NCI-H2227 (cell line): Measurements from ENCODE around the gene GRIN2A.

Experiments
- DNase-seq: peaks from one replicate; lab custom pipeline; 2025; ENCODE audit not compliant: unreplicated experiment; lab: John Stamatoyannopoulos, UW

The GRIN2A gene

DNA sequence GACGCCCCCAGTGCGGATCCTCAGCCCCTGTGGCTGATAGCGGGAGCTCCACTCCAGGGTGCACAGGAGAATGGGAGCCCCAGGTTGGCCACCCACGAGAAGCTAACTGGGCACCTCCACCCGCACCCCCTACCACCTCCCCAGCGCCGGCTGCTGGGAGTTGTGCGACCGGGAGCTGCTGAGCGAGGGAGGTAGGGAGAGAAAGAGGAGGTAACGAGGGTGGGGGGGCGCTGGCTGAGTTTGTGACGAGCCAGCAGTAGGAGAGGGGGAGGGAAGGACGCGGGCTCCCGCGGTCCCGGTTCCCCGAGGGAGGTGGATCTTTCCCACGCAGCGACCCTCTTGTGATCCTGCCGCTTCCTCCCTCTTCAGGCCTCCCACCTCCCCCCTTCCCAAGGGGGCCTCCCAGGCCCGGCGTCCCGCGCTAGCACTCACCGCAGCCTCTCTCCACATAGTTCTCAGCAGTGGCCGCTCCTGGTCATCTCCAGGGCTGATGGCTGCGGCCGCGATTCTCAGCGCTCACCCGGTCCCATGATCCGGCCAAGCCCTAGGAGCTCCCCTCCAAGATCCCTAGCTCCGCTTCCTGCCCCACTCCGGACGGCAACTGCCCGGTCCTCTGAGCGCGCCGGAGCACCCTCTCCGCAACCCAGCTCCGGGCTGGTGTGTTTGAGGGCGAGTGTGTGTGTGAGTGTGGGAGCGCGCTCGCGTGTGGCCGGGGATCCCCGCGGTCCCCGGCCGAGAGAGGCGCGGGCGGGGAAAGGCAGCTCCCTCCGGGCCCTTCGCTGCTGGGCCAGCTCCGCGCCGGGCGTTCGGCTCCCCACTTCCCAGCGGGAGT lies at the start of gene GRIN2A:
GRIN2A (minus strand) TSS at position 207 of the 832 bp plus-strand sequence. CDS start 2,017 bp downstream, outside the sequence.
- no peak for DNase-seq

DNA sequence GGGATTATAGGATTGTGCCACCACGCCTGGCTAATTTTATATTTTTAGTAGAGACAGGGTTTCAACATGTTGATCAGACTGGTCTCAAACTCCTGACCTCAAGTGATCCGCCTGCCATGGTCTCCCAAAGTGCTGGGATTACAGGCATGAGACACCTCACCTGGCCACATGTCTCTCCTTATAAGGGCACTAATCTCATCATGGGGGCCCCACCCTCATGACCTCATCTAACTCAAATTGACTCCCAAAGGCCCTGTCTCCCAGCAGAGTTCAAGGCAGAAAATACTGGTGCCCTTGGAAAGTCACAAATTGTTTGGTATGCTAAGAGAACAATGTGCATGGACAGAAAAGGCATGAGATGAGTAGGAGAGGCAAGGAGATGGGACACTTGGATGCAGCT lies 49.3 kb upstream of the GRIN2A start:
- no peak for DNase-seq

GRCh38 chr16:10228779-10229178 lies 46.6 kb upstream of the GRIN2A start:
- no peak for DNase-seq

DNA sequence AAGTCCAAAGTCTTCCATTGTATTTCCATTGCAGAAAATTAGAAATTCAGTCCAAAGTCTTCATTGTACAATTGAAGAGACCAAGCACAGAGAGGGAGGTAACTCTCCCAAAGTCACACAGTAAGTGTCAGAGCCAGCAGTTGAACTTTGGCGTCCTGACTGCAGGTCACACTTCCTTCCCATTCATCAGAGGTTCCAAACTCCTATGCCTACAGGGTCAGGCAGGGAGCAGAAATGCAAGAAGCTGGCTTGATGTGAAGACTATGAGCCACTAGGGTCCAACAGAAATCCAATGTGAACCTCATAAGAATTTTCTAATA lies 44.7 kb upstream of the GRIN2A start:
- no peak for DNase-seq

- DNase-seq: no peak
Observed at GRCh38 chr16:10226141-10226986, 44.1 kb upstream of the GRIN2A start.

- no peak for DNase-seq
Observed at GRCh38 chr16:10225653-10226052, 43.4 kb upstream of the GRIN2A start.

GRCh38 chr16:10224850-10225249 lies 42.6 kb upstream of the GRIN2A start:
- DNase-seq: no peak

- no peak for DNase-seq
Observed at GRCh38 chr16:10220942-10221341, 38.7 kb upstream of the GRIN2A start.

GRCh38 chr16:10219742-10220141 lies 37.5 kb upstream of the GRIN2A start:
- DNase-seq: no peak

DNA sequence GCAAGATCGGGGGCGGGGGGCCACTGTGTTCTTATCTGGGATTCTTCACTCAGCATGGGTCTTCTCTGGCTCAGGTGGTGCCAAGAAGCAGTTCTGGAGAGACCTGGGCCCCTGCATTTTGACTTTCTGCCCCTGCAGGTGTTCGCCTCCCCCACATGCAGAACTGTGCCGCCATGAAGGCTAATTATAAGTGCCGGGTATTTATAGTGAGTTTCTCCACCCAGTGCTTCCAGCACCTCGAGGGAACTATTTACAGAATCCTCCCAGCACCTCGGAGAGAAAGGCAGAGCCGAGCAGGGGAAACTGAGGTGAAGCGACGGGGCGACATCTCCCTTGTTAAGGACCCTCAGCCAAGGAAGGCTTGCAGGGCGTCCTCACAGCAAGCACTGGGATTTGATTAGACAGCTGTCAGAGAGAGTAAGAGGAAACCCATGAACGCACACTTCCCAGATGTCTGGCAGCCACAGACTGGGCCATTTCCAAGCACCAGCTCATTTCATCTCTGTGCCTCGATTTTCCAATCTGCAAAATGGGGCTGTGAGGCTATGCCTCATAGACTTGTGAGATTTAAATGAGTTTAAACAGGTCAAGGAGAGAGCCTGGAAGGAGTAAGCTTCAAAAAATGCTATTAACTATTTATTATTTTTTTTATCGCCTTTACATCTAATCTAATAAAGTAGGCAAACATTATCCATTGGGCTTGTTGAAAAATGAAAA lies 36.4 kb upstream of the GRIN2A start:
- DNase-seq: no peak

DNA sequence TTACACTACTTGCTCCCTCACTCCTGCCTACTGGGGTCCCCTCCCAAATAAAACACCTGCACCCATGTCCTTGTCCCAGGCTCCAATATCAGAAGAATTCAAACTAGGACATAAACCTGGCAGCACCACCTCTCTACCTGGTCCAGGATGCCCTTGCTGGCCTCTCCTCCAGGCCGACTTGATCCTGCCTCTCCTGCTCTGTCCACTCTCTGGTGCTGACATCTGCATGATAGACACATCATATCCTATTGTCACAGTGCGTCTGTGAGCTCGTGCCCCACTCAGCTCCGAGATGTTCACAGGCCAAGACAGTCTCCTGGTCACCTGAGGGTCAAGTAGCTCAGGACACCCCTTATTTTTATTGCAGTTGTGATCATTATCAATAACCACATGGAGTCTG lies 31.5 kb upstream of the GRIN2A start:
- DNase-seq: no peak

GRCh38 chr16:10210944-10211343 lies 28.7 kb upstream of the GRIN2A start:
- DNase-seq: no peak

- no peak for DNase-seq
Observed at GRCh38 chr16:10206865-10207264, 24.6 kb upstream of the GRIN2A start.

DNA sequence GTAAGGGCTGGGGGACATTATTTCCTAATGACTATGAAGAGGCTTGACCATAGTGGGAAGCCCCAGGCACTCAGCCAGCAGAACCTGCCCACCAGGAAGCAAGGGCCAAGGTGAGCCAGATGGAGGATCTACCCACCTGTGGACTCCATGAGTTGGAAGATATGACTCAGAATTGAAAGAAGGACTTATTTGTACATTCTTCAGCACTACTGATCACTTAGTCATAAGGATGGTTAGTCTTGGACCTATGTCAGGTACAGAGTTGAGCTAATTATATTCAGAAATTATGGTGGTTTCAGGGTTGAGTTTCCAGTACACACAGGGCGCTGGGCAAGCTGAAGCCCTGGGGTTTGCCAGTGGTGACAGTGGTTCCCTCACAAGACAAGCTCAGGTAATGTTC lies 24.0 kb upstream of the GRIN2A start:
- DNase-seq: no peak

DNA sequence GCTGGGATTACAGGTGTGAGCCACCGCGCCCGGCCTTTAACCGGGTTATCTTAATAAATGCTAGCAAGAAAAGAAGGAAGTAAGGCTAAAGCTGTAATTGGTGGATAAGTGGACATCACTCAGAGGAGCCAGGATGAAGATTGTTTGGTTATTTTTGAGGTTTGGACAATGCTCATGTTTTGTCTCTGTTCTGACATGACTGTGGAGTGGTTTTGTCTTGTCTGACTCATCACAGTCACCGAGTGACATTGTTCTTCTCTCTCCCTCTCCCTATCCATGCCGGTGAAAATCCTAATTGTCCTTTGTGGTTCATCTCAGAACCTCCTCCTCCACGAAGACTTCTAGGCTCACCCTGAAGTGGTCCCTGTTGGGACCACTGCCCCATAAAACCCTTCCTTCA lies 23.5 kb upstream of the GRIN2A start:
- DNase-seq: no peak

DNA sequence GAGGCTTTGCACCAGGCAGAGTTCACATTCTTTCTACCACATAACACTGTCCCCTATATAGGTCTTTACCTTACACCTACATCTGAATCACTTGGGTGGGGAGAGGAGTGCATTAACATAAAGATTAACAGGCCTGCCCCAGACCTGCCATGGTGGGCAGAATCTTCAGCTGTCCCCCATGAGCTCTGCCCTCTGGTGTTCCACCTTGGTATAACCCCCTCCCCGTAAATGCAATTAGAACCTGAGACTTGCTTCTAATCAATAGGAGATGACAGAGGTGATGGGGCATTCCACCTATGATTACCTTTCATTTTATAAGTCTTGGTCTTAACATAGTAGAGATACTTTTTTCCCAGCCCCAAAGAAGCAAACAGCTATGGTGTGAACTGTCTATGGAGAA lies 20.4 kb upstream of the GRIN2A start:
- DNase-seq: no peak

DNA sequence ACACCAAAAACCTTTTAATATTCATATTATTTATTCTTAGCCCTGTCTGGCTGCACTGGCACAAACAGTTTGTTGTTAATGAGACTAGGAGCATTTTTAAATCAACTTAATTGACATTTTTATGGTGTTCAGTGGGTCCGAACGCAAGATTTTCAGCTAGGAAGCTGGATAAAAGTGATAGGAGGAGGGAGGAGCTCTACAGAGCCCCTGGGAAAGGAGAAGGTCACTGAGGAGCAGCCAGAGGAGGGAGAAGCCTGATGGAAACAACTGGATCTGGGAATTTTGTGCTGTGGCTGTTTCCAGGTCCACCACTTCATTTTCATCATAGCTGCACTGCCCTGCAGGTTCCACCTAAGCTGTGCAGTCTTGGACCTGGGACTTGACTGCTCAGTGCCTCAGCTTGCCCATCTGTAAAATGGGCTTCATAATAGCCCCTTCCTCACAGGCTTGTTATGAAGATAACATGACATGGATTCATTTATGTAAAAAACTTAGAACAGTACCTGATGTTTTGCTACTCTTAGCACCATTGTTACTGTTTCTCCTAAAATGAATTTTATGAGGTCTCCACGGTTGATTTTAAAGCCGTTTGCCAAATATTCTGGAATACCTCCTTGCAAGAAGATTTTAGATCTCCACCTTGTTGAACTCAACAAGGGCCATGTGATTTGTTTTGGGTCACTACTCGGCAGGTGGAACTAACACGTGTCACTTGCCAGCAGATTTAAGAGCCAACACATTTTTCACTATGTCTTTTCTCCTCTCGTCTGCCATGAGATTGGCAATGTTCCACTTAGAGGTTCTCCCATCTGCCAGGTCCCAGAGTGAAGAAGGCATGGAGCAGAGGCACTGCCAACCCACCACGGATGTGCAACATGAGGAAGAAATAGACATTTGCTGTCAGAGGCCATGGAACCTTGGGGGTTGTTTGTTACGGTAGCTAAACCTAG lies 18.7 kb upstream of the GRIN2A start:
- no peak for DNase-seq

- DNase-seq: no peak
Observed at GRCh38 chr16:10196999-10197398, 14.8 kb upstream of the GRIN2A start.

- no peak for DNase-seq
Observed at GRCh38 chr16:10191096-10191495, 8.9 kb upstream of the GRIN2A start.

DNA sequence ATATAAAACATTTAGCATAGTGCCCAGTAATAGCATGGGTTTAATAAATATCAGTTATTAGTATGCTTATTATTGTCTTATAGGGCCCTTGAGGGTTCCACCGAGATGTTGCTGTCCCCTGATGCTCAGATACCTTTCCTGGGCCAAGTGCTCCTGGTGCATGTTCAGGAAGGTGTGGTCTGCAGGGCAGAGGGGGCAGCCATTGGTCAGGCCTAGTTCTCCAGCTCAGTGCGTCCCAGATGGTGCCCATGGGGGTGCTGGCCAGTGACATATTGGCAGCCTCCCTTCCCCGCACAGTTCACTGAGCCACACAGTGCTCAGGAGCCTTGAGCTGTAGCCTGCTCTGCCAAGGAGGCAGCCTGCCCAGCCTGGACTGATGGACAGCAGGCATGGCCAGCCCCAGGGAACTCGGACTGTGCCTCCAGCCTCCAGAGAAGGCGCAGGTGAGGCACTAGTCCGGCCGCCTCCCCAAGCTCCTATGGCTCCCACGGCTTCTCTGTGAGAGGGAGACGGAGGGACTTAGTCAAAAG lies 7.7 kb upstream of the GRIN2A start:
- DNase-seq: no peak
